GM19455 (cell line): Measurements from ENCODE around the gene MRPL51.

ENCODE experiments used
- ATAC-seq: cut with Tn5 transposase; IDR thresholded peaks from one replicate; pipeline ENCODE4 v1.9.1; 2021; ENCODE audit not compliant: unreplicated experiment

Gene MRPL51

DNA sequence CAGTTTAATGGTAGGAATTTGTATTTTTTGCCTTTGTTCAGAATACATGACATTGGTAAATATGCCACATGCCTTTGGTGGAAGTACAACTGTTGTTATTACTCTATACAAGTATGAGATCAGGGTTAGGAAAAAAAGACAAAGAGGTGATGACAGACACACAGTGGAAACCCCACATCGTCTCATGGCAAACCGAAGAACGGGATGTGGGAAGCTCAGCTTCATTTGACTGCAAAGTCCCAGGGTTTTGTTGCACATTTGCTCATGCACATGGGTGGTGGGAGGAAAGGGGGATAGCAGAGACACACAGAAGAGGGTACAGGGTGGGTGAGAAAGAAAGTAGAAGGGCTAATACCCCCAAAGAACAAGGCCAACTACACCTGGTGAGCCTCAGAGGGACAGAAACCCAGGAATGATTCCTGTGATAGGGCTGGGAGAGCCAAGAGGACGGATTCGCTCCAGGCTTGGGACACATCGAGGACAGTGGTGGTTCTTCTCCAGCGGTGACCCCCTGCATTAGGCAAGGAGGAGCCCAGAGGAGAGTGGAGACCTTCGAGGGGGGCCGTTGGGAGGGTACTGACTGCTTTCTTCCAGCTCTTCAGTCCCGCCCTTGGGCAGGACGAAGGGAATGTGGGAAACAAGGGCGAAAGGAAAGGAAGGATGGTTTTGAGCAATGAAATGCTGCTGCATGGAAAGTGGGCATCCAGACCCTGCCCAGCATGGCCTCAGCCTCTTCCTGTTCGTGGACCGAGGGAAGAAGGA is 30.6 kb downstream of the MRPL51 start:
- ATAC-seq: peak; percentile 4

DNA sequence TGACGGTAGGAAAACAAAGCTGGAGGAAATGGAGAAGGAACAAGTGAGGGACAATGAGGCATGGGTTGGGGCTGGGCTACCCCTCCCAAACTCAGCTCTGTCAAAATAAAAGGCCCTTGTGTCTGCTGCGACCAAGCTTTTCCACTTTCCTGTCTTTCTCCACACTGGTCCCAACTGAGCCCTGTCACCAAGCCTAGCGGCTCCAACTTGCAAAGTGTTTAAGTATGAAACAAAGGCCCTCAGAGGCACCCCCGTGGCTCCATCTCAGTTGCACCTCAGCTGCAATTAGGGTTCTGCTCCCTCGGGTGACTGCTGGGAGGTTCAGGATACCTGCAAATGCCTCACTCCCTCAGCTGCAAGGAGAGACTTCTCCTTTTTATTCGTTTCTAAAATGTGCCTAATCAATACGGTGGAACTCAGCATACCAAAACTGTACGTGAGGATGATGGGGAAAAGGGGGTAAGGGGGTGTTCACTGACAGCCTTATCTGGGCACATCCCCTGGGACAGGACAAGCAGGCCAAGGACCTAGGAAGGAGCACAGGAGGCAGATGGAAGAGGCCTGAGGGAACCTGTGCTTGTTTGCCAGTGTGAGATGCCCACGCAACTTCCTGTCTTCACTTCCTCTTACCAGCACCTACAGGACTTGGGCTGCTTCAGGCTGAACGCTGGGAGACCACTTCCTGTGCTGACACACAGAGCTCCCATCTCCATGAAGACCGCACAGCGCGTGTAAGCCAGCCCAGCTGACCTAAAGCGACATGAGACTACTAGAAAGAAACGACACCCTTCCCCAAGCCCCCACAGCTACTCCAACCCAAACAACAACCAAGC is 31.4 kb downstream of the MRPL51 start:
- peak; percentile 59 for ATAC-seq

DNA sequence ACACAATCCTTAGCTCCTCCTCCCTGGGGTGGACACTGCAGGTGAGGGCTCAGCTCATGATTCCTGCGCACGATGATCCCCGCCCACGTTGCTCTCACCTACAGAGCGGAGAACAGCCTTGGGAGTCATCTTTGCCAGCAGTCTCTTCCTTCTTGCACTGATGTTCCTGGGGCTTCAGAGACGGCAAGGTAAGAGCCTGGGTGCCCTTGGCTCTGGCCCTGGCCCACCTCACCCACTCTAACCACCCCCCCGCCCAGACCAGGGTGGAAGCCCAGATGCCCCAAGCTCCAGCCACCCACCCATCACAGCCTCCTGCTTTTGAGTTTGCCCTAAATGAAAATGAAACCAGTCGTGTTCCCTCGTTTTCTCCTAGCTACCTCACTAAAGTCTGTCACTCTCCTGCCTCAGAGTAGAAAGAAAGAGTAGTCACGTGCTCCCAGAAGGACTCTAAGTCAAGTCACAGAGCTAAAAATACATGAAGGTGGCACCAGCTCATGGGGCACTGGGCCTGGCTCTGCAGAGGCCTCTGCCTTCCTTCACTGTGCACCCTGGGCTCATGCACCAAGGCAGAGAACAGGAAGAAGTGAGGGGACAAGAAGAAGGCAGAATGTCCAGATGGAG is 32.2 kb downstream of the MRPL51 start:
- no peak for ATAC-seq

DNA sequence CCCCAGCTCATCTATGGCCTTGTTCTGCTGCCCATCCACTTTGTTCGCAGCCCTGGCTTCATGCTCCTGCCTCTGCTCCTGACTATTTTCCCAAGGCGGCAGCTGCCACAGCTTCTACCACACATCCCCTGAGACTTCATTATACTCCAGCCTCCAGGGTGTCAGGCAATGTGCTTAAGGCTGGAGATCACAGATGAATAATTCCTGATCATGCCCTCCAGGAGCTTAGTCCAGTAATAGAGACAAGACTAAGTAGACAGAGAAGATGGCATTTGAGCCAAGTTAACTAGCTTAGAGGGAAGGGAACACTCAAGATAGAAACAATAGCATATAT is 34.1 kb downstream of the MRPL51 start:
- ATAC-seq: no peak

DNA sequence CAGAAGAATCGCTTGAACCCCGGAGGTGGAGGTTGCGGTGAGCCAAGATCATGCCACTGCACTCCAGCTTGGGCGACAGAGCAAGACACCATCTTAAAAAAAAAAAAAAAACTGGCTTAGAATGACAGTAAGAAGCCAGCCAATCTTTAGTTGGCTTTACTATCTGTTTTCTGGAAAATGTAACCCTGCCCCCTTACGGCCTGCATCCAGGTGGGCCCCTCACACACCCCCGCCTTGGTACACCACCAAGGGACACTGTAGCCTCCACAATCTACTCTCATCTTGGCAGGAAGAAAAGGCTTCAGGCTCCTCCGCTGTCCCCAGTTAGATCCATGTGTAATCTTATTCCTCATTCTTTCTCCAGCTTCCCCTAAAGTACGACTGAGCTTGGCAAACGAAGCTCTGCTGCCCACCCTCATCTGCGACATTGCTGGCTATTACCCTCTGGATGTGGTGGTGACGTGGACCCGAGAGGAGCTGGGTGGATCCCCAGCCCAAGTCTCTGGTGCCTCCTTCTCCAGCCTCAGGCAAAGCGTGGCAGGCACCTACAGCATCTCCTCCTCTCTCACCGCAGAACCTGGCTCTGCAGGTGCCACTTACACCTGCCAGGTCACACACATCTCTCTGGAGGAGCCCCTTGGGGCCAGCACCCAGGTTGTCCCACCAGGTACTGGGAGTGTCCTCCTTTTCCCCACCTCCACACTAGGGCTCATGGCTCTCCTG is 34.6 kb downstream of the MRPL51 start:
- ATAC-seq: no peak

DNA sequence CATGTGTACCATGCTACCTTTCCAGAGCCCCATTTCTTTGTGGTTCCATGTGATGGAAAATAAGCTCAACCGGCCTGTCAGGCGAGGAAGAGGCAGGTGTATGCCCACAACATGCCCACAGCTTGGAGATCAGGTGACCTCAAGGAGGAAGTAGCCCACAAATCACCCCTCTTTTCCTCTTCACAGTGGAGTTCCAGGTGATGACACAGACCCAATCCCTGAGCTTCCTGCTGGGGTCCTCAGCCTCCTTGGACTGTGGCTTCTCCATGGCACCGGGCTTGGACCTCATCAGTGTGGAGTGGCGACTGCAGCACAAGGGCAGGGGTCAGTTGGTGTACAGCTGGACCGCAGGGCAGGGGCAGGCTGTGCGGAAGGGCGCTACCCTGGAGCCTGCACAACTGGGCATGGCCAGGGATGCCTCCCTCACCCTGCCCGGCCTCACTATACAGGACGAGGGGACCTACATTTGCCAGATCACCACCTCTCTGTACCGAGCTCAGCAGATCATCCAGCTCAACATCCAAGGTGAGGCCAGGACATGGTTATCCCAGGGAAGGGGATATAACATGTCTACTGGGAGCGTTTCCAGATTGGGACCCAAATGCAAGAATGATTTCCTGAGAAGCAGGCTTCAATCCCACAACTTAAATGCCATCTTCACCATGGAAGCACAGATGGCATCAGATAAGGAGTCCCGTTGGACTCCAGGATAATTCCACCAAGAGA is 35.7 kb downstream of the MRPL51 start:
- ATAC-seq: no peak

DNA sequence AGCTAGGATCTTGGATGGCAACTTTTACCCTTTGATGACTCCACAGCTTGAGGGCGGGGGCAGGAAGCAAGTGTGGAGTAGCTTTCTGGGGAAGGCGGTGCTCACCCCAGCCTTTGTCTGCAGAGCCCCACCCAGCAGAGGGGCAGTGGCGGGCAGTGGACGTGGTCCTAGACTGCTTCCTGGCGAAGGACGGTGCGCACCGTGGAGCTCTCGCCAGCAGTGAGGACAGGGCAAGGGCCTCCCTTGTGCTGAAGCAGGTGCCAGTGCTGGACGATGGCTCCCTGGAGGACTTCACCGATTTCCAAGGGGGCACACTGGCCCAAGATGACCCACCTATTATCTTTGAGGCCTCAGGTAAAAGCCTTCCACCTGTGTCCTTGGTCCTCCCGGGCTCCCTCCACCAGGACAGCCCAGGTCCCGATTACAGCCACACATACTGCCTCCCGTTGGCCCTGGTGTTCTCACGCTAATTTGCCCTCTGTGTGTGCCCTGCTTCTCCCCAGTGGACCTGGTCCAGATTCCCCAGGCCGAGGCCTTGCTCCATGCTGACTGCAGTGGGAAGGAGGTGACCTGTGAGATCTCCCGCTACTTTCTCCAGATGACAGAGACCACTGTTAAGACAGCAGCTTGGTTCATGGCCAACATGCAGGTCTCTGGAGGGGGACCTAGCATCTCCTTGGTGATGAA is 40.0 kb downstream of the MRPL51 start:
- ATAC-seq: no peak

DNA sequence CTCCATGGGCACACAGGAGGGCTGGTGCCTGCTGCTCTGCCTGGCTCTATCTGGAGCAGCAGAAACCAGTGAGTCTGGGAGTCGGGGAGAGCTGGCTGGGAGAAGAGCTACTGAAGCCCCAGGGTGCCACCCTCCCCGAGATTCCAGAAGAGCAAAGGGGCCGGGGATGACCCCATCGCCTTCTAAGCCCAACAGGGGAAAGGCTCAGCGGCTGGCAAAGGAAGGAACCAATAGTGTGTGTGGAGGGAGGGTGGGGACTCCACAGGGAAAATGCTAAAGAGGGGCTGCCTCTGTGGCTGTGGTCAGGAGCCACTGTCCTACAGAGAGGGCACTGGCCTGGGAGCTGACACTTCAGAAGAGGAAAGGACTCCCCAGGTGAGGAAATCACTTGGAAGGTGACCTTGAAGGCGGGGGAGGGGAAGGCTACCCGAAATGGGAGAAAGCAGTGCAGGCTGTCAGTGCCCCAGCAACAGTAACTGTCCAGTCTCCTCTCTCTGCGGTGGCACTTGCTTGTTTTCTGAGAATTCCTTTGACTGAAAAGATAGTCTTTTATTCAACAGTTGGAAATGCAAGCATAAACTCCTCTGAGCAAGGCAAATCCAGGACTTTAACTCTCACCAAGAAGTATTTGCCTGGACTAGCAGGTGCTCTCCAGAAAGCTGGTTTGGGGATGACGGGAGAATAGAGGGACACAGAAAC is 40.7 kb downstream of the MRPL51 start:
- ATAC-seq: no peak

DNA sequence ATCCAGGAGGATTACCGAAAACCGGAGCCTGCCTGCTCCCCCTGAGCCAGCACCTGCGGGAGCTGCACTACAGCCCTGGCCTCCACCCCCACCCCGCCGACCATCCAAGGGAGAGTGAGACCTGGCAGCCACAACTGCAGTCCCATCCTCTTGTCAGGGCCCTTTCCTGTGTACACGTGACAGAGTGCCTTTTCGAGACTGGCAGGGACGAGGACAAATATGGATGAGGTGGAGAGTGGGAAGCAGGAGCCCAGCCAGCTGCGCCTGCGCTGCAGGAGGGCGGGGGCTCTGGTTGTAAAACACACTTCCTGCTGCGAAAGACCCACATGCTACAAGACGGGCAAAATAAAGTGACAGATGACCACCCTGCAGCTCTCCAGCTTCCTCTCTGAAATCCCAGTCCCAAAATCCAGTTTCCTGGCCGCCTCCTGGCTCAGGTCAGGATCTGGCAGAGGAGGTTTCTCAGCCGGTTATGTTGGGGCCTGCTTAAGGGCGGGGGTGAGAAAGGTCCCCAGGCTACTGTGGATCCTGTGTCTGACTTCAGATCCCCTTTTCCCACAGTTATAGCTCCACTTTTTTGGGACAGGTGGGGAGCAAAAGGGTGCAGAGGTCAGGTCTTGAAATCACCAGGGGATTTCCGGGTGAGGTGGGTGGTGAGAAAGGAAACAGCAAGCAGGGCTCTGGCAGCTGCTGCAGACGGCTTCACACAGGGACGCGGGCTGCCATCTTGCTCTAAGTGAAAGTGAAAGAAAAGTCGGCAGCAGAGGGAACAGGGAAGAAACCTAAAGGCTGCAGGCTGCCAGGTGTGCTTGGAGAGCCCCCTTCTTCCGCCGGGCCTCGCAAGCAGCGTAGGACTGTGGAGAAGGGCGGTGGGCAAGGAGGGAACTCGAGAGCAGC is 41.5 kb downstream of the MRPL51 start, which contains the start of gene TAPBPL:
TSS of gene TAPBPL (plus strand) at position 695 of the 897 bp plus-strand sequence. CDS start 207 bp downstream, outside the sequence.
- ATAC-seq: peak; percentile 75

DNA sequence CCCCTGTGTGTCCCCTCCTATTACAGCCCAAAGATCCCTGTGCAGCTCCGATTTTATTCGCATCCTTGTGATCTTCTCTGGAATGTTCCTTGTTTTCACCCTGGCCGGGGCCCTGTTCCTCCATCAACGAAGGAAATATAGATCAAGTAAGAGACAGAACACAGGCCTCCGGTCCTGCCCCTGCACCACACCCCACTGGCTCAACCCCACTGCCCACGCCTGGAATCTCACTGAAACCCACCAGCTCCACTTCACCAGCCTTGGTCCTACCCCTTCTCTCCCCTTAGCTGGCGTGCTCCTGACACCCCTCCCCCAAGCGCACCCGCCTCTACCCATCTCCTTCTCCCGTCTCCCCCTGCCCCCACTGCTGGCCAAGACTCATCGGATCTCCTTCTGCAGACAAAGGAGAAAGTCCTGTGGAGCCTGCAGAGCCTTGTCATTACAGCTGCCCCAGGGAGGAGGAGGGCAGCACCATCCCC is 42.2 kb downstream of the MRPL51 start:
- no peak for ATAC-seq

DNA sequence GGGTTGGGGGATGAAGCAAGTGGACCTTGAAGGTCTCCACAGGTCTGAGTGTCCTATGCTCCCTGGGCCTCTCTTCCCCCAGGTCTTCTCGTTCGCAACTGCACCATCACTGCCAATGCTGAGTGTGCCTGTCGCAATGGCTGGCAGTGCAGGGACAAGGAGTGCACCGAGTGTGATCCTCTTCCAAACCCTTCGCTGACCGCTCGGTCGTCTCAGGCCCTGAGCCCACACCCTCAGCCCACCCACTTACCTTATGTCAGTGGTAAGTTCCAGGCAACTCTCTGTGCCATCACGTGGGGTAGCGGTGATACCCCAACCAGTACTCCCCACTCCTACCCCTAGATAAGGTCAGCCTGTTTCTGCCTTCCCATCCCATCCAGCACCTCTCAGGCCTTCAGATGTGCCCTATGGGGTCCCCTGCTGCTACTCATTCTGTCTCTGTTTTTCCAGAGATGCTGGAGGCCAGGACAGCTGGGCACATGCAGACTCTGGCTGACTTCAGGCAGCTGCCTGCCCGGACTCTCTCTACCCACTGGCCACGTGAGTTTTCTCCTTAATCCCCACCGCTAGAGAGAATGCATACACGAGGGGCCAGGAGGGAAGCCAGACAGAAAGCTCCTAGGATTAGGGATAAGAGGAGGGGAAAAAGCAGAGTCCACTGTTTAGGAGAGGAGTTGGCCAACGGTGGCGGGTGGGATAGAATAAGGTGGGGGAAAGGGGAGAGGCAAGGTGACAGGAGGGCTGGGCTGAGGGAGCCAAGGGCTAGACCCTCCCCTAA is 42.8 kb downstream of the MRPL51 start:
- ATAC-seq: no peak

DNA sequence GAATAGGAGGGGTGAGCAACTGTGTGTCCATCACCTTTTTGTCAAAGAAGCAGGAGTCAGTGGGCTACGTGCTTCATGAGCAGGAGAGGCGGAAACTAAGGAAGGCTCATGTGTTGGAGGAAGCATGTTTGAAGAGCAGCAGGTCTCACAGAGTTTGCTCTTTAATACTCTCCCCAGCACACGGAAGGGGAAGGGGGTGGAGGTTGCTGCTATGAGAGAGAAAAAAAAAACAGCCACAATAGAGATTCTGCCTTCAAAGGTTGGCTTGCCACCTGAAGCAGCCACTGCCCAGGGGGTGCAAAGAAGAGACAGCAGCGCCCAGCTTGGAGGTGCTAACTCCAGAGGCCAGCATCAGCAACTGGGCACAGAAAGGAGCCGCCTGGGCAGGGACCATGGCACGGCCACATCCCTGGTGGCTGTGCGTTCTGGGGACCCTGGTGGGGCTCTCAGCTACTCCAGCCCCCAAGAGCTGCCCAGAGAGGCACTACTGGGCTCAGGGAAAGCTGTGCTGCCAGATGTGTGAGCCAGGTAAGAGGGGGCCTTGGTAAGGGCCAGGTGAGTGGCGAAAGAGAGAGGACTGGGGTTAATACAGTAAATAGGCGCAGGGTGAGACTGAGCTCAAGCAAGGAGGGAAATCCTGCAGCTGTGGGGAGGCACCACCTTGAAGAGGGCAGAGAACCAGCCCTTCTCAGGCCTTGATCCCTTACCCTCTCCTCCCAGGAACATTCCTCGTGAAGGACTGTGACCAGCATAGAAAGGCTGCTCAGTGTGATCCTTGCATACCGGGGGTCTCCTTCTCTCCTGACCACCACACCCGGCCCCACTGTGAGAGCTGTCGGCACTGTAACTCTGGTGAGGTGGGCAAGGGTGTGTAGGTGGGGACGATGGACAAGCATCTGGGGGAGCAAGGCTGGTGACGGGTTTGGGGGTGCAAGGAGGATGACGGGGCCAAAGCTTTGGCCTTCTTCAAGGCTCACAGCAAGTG is 48.1 kb downstream of the MRPL51 start, which contains the start of gene CD27:
TSS of gene CD27 (plus strand) at position 252 of the 985 bp plus-strand sequence. CDS start at position 393, 141 bp downstream.
- ATAC-seq: no peak

DNA sequence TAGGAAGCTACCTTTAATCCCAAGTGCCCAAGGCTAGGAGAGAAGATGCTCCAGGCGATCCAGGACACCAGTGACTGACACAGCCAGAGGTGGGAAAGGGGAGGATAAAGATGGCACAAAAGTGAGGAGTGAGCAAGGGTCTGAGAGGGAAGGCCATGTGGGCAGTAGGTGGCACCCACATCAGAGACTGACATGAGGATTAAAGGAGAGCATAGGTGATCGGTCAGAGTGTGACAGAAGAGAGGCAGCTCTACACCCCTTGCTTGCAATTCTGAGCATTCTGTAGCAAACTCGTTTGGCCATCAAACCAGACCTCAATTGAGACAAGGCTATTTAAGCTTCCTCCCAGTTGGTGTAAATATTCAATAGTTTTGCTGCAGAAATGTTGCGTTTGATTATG is 49.0 kb downstream of the MRPL51 start:
- no peak for ATAC-seq

DNA sequence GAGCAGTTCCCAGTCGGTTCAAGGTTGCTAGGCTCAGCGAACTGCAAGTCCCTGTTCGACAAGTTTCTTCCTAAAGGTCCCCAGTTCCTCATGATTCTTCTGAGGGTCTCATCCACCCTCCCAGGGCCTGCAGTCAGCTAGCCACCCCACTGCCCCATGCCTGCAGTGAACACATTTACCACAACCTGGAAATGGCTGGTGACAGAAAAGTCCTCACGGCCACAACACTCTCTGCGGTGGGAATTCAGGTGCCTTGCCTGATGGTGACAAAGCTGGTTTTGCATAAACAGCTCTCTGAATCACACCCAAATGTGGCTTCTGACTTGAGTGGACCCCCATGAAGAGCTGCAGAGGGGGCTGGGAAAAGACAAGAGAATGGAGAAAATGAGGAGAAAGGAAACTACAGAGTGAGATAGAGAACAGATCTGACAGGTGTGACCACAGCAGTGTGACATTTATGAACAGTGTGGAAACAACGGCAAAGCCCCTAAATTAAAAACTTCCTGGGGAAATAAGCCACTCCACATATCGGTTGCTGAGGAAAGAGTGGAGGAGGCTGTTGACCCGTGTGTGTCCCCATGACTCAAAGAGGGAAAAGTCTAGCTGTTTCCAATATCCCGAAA is 49.6 kb downstream of the MRPL51 start:
- ATAC-seq: no peak

DNA sequence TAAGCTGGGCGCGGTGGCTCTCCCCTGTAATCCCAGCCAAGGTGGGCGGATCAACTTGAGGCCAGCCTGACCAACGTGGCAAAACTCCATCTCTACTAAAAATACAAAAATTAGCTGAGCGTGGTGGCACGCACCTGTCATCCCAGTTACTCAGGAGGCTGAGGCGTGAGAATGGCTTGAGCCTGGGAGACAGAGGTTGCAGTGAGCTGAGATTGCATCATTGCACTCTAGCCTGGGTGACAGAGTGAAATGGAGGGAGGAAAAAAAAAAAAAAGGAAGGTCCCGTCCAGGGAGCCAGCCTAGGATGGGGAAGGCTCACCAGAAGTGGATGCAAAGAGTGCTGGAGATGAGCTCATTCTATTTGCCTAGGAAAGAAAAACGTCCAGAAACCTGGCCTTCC is 50.2 kb downstream of the MRPL51 start:
- no peak for ATAC-seq
